Stimulated activated CD8-positive, alpha-beta memory T cell treated with anti-CD3 and anti-CD28 coated beads, Interleukin-2, amount 100 ng/mL, for 48 hours (primary cell): ENCODE measurements around the gene ENPEP.
A peak's percentile ranks its signal among the peaks of the same experiment; 100 is the strongest.
"Not testable (repeated sequence)": the region's sequence is repeated elsewhere in the genome, so short reads cannot be mapped to it uniquely, and the experiment has no call there.

Experiments used
- DNase-seq, 2 donors: peaks; one replicate each; pipeline ENCODE4 v3.0.0-alpha.2; 2020; ENCODE audit warnings: low read depth in 2 of 2

The ENPEP gene

DNA sequence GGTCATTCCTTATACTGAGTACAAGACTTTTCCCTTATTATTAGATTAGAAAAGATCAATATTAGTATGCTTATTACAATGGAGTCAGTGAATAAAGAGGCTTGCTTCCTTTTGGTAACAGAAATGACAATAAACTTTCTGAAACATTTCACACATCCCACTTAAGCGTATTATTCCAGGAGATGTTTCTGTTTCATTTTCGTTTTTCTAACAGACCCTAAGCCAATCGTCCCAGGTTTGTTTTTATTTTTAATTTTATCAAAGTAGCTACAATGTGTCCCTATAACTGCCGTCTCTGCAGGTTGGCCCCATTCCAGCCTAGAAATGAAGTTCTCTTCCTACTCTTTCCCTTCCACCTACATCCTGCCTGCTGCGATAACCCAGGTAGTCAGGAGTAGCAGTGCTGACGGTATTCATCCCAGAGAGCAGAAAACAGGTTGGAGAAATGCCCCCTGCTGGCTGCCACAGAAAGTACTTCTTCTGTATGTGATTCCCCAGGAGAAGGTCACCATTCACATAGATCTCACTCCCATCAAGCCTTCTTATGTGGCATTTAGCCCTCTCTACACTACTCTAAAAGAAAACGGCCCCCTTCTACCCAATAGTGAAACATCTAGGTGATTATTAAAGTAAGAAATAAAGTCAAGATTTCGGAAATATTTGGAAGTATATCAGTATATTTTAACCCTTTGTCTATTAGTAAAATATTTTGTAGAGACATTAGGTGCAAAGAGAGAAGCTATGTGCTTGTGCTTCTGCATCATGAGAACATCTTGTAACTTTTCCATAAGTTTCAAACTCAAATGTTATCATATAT lies 40.4 kb downstream of the ENPEP start:
- peak; percentile 39 to 58 for DNase-seq

DNA sequence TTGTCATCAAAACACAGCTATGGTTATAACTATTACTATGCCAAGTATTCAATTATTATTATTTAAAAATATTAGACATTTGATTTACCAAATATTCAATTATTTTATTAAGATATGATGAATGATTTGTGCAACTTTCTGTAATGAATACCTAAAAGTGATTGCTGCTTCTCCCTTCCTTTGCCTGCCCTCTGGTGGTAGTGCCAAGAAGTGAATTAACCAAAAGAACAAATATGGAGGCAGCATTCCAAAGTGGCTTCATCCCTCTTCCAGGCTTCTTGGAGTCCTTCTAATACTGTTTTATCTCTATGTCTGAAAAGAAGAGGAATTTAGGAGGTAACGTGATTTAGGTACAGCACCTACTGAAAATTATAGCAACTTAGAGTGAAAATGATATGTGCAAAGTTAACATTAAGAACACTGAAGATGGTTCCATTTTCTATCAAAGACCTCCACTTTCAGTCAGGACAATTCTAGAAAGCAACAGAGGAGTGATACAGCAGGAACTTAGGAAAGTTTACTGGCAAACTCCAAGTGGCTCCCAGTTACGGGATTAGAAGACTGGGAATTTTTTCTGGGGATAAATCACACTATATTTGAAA lies 43.0 kb downstream of the ENPEP start:
- no peak for DNase-seq

DNA sequence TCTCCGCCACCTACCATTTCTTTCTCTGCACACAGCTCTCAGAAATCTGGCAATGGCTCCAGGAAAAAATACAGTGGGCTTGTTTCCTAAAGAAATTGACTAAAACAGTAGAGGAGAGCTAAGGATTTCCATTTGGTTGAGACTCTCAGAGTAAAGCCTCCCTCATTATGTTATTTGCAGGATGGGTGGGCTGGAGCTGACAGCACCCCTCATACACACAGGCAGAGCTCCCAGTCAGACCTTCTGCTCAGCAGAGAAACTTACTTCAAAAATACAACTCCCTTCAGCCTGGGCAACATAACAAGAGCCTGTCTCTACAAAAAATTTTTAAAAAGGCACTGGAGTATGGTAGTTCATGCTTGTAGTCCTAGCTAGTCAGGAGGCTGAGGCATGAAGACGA lies 44.9 kb downstream of the ENPEP start:
- DNase-seq = no peak

DNA sequence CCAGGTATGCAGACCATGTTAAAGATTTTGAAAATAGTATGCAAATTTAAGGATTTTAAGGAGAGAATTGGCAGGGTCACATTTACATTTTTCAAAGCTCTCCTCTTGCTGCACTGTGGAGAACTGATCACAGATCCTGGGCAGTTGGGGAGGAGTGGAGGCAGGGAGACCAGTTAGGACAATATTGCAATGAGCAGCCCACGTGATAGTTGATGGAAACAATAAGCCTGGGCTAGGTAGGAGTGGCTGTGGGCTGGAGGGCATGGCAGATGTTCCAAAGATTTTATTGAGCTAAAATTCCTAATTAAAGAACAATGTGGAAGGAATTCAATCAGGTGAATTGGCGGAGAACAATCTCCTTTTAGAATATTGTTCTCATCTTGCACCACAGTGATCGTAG lies 50.6 kb downstream of the ENPEP start:
- DNase-seq = no peak

DNA sequence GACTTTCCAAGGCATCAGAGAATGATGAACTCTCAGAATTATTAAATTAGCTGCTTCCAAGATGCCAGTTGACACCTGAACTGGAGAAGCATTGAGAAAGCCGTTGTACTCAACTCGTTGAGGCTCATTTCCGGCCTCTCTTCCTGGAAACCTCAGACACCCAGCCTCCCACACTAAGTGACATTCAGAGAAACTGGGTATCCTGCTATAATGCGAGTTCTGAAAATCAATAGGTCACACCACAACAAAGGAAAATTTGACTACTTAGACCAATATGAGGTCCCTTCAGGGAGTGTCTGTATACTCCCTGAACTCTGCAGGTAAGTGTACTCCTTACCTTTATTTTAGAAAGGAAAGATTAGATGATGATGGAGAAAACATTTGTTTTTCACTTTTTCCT lies 51.2 kb downstream of the ENPEP start:
- no peak for DNase-seq

DNA sequence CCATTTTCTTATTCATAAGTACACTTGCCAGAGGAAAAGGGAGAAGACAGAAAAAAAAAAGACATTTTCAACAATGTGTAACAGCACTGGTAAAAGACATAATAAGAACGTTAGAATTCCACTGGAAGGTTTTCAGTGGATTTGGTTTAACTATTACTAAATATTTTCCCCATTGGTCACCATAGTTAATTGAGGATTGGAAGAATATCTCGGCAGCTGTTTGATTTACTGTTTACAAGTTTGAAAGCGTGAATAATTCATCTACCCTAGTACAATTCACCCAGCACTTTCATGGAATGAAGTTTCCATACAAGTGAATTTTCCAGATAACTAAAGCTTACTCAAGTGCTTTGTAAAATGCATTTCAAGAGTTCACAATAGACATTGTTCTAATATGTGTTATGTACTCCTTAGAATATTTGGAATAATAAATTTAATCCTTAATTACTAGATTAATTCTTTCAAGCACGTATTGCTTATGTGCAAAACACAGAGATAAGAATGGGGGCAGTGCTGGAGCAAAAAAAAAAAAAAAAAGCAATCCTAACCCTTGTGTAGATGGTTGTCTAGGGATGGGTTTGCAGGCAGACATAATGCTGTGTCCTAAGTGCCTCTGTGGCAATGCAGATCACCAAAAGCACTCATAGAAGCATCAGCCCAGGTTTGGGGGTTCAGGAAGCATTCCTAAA lies 57.1 kb downstream of the ENPEP start:
- no peak for DNase-seq

DNA sequence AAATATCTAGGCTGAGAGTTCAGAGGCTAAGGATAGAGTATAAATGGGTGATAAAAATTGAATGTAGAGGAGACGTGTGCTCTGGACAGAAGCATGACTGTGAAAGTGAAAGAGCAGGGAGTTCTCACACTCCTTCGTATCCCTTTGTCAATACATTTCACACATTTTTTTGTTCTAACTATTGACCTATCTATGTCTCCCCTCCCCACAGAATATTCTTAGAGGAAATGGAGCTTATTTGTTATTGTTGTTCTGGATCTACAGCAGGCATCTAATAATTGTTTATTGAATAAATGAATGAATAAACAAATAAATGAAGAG lies 57.6 kb downstream of the ENPEP start:
- DNase-seq = no peak

DNA sequence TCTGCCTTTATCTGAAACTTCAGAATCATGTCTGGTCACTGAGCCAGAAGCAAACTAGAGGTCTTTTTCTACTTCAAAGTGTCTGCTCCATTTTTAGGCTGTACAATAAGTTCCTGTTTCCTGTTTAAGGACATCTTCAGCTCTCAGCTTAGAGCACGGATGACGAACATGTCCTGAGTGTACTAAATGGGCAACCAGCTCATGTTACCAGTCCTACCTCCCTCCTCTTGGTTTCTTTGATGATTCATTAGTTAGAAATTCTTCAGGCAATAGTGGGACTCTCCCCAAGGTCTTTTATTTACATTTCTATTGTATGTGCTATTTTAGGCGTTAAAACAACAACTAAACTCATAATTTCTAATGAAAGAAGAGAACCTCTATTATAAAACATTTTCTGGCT lies 58.0 kb downstream of the ENPEP start:
- DNase-seq = no peak

DNA sequence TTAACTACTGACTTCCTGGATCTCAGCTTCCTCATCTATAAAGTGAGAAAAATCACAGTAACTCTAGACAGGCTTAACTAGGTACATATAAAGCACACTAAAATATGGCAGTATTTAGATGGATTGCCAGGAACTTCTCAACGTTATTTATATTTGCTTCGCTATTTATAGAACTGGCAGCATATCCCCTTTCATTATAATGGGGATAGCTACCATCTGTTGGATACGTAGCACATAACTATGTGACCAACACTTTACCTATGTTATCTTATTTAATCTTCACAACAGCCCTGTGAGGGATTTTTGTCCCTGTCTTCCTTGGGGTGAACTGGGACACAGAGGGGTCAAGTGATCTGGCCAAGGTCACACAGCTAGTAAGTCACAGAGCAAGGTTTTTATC lies 64.6 kb downstream of the ENPEP start:
- no peak for DNase-seq

DNA sequence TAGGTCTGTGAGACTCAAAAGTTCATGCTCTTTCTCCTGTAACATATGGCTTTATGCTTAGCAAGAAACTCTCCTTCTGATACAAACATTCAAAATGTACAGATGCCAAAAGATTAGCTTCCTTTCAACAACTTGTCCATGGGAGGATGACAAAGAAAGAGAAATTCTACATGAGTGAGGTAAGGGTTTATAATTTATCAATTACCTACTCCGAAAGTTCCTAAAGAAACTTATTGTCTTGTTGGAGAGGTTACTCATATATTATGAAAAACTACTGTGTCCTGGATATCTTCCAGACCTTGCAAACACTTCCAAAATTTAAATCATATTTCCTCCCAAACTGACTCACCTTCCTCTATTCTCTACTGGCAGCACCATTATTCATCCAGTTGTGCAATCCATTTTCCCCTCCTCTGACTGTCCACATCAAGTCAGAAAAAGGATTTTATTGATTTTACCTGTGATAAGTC lies 65.1 kb downstream of the ENPEP start:
- DNase-seq = no peak

DNA sequence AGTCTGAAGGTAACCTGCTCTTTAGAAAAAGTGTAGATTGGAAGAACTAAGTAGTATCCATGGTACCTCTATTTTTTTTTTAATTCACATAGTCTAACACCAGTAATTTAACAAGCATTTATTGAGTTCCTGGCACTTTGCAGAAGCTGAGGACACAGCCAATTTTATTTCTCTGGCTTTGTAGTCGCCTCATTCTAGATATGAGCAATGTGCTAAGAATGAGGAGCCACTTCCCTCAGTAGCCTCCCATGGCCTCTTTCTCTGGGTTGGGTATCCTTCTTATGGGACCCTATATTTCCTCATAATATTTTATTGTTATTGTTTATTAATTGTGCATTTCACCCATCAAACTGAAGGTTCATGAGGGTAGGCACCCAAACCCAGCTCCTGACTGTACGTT lies 67.6 kb downstream of the ENPEP start:
- DNase-seq = no peak

DNA sequence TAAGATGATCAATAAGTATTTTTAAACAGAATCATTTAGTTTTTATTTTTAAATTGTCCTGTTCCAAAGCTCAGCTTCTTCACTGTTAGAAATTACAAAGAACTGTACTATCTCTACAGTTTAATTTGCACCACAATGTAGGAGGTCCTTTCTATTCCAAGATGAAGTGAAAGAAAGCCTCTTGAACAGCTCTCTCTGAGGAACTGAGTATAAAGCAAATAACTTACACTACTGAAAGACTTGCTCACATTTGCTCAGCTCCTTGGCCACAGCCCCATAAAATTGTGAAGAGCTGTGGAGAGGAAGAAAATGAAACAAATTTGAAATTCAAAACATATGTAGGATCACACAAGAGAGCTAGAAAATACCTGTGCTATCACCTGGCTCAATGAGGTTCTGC lies 68.6 kb downstream of the ENPEP start:
- DNase-seq = no peak

DNA sequence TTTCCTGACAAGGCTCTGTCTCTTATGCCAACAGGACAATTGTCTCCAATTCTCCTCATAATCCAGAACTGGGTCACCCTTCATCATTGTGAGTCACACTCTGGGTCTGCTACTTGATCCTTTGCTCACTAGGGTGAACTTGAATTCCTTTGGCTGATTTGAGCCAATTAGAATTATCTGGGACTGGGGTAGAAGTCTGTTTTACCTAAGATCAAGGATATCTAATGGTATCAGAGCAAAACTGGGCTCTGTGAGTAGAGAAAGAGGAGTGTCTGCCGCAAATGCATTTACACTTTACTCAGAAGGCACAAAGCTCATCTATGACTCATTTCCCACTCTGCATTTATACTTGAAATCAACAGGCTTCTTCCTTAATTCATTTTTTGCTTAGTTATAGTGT lies 74.3 kb downstream of the ENPEP start:
- DNase-seq = no peak

DNA sequence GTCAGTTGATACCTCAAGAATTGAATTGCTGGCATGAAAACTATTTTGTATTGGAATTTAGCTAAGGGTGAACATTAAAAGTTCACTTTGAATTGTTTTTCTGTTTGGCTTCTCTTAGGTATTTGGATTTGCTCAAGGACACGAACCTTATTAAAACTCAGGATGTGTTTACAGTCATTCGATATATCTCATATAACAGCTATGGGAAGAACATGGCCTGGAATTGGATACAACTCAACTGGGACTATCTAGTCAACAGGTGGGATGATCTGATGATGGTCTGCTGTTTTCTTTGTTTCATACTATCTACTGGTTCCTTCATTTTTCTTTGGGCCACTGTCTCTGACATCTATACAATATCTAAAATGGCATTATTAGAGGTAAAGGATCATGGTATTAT lies 77.2 kb downstream of the ENPEP start:
- DNase-seq = no peak

DNA sequence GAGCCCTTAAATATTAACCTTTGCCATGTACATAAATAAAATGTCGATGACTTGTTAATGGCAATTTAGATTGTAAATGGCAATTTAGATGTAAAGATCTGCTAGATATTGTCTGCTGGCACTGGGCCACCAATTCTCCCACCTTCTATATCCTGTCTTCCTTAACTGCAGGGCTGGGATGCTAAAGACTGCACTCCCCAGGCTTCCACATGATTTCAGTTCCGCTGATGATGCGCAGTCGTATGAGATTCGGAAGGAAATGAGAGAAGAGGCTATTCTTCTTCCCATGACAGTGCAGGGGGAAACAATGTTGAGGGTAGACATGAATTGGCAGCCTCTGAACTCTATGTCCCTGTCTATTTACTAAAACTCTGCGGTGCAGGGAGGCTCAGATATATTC lies 91.3 kb downstream of the ENPEP start:
- DNase-seq = no peak

DNA sequence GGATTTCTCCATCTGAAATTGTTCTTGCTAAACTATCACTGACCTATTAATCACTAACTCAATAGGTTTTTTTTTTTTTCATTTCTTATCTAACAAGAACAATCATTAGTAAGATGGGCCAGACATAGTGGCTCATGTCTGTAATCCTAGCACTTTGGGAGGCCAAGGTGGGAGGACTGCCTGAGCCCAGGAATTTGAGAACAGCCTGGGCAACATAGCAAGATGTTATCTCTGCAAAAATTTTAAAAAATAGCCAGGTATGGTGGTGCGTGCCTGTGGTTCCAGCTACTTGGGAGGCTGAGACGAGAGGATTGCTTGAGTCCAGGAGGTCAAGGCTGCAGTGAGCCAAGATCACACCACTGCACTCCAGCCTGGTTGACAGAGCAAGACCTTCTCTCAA lies 100.7 kb downstream of the ENPEP start:
- not testable (repeated sequence) for DNase-seq

DNA sequence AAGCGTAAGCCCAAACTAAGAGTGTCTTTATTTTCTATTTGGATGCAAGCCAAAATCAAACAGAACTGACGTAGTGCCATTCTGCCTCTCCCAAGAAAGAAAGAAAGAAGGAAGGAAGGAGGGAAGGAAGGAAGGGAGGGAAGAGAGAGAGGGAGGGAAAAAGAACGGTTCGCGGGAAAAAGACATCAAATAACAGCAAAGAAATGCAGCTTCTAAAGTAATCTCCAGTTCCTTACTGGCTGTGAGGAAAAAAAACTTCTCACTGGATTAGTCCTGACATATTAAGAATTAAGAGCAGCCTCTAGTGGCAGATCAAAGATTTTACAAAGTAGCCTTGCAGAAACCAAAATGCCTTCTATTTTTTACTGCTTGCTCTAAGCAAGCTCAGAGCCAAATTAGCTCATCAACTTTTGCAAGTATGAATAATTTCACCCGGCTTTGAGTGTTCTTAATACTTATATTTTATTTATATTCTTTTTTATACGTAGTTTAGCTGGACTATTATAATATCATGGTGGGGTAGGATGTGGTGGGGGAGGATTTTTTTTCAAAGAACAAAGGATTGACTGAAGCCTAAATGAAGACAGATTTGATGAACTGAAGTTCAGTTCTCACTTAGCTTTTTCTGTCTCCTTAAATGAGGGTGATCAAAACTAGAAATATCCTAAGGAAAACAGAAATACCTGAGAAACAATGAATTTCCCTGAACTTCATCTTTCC lies 110.3 kb downstream of the ENPEP start:
- DNase-seq = no peak

DNA sequence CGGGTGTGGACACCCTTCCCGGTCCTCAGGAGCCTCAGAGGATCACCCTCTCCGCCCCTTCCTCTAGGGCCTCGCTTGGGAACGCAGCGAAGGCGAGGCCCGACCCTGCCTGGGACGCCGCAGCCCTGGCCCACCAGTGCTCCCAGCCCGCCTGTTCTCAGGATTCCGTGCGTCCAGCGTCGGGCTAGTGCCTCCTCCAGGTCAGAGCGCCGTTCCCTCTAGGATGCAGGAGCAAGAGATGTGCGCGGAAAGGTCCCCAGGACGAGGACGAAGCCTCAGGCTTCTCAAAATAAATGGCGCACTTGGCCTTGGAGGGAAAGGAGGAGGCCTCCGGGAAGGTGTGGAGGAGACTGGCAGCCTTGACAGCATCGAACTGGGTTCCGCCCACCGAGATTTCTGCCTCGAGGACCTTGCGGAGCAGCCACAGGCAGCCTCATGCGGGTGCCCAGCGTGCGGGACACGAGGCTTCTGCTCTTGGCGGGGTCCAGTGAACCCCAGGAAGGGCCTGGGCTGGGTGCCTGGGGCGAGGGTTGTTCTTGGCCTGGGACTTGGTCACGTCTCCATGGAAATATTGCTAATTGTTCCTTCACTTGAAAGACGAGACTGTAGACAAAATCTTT lies 111.8 kb downstream of the ENPEP start:
- DNase-seq = no peak

DNA sequence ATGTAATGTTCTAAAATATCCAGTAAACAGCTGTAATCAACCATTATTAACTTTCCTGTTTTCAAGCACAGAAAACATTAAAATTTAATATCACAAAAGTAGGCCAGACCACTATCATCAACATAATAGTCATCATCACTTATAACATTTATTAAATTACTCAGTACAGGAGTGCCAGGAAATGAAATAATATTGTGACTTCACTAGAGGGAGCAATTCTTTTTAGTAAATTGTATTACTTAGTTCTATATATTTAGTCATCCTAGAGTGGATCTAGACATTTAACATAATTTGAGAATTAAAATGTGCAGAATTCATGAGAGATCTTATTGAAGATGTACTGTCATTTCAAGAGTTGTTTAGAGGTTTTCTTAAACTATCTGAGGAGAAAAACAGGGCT lies 113.3 kb downstream of the ENPEP start:
- no peak for DNase-seq

DNA sequence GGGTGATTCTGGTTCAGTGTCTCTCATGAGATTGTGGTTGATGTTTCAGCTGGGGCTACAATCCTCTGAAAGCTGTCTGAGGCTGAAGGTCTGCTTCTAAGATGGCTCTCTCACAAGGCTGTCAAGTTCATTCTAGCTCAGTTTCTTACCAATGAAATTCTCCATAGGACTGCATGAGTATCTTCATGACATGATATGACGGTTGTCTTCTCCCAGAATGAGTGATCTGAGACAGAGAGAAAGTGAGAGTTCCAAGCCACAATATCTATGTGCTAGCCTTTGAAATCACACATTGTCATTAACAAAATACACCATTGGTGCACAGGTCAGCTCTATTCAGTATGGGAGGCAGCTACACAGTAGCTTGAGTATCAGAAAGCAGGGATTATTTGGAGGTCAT lies 119.6 kb downstream of the ENPEP start:
- no peak for DNase-seq

DNA sequence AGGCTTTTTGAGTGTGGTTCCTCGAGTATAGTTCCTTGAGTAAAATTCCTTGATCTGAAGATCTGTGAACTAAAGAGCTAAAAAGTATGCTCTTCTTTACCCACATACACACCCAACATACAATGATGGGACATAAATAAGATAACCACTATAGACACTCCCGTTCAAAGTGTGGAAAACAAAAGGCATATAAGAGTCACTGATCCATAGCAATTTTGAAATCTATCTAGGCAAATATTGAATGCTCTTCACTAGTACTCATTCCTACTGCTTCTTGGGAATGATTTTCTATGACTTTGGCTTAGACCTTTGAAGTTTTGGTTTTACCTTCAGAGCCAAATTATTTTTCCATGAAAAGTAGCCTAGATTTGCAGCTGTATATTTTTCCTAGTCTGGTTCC lies 120.5 kb downstream of the ENPEP start:
- no peak for DNase-seq

DNA sequence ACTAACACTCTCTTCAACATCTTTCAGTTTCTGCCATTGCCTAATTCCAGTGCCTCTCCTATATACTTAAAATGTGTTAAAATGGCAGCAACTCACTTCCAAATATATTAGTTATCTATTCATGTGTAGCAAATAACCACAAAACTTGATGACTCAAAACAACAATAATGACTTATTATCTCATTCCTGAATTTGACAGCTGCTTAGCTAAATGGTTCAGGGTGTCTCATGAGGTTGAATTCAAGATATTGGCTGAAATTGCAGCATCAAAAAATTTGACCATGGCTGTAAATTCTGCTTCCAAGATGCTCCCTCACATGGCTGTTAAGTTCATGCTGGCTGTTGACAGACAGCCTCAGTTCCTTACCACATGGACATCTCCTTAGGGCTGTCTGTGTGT lies 121.6 kb downstream of the ENPEP start:
- DNase-seq = no peak
